ENCODE results near the gene CELF4.

The CELF4 gene

GRCh38 chr18:37222354-37222998 is 343.1 kb downstream of the CELF4 start:
- Mint-ChIP-seq H3K36me3 (ENCODE audit: low read depth) (peaks cover 9% of the 10 kb centered on the region), H3K9me3 (no peaks in the 10 kb centered on the region), H3K27ac (no peak overlapping the region), H3K27me3 (no peaks in the 10 kb centered on the region), H3K4me3 (no peak overlapping the region), H3K4me1 (no peaks in the 10 kb centered on the region)
- ATAC-seq (no peak), DNase-seq (no peak)

GRCh38 chr18:37219257-37219656 is 346.3 kb downstream of the CELF4 start:
- ATAC-seq: no peak
- no peak overlapping the region for H3K4me3 Mint-ChIP-seq
- no peaks in the 10 kb centered on the region for H3K27me3 Mint-ChIP-seq
- DNase-seq: no peak
- peaks cover 9% of the 10 kb centered on the region for H3K9me3 Mint-ChIP-seq
- H3K4me1 Mint-ChIP-seq: no peaks in the 10 kb centered on the region
- peaks cover 8% of the 10 kb centered on the region for H3K36me3 Mint-ChIP-seq (ENCODE audit: low read depth)
- no peak overlapping the region for H3K27ac Mint-ChIP-seq

GRCh38 chr18:37218022-37218590 is 347.5 kb downstream of the CELF4 start:
- H3K4me3 Mint-ChIP-seq: no peak overlapping the region
- peaks cover 12% of the 10 kb centered on the region for H3K36me3 Mint-ChIP-seq (ENCODE audit: low read depth)
- DNase-seq: no peak

DNA sequence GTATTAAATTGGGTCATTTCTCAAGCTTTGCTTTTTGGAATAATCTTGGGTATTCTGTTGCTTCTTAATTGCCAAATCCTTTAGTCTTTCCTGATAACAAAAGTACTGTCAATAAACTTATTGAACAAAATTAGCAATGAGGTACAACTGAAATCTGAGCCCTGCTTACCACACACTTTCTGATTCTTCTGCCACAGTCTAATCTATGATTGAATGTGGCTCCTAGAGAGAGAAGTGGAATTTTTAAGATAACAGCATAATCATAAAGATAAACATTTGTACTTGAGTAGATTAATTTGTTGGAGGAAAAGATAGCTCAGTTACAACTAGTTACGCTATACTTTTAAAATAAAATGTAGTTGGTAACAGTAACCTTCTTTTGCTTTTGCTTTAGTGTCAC is 354.8 kb downstream of the CELF4 start:
- Mint-ChIP-seq H3K27ac (no peak overlapping the region), H3K27me3 (no peaks in the 10 kb centered on the region), H3K4me1 (no peaks in the 10 kb centered on the region), H3K9me3 (peaks cover 5% of the 10 kb centered on the region), H3K4me3 (no peak overlapping the region), H3K36me3 (ENCODE audit: low read depth) (peaks cover 4% of the 10 kb centered on the region)
- ATAC-seq (no peak), DNase-seq (no peak)

More at GRCh38 chr18:37218022-37218590, 347.5 kb downstream of the CELF4 start:
- Mint-ChIP-seq H3K4me1 (no peaks in the 10 kb centered on the region), H3K27ac (no peak overlapping the region), H3K27me3 (no peaks in the 10 kb centered on the region), H3K9me3 (peaks cover 12% of the 10 kb centered on the region)
- no peak for ATAC-seq

DNA sequence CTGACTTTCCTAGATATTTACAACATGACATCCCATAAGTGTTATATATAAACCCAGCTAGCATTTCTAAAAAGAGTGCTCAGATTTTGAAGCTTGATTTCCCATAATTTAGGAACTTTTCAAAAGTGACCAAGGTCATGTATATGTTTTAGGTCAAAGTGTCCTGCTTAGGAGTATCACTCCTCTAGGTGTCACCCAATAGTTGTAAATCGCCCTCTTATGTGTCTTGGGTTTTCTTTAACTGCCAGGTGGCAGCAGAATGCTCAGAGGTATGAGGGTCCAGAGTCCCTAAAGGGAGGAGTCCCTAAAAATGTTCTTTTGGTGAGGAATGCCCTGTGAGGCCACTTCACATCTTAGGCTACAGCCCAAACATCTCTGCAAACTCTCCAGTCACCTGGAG is 358.3 kb downstream of the CELF4 start:
- Mint-ChIP-seq H3K4me1 (no peaks in the 10 kb centered on the region), H3K27ac (no peak overlapping the region), H3K9me3 (peaks cover 5% of the 10 kb centered on the region), H3K36me3 (ENCODE audit: low read depth) (peaks cover 7% of the 10 kb centered on the region), H3K27me3 (no peaks in the 10 kb centered on the region), H3K4me3 (no peak overlapping the region)
- ATAC-seq (no peak), DNase-seq (no peak)

GRCh38 chr18:37199741-37200140 is 365.9 kb downstream of the CELF4 start:
- H3K27me3 Mint-ChIP-seq: no peaks in the 10 kb centered on the region
- DNase-seq (no peak), ATAC-seq (no peak)
- H3K9me3 Mint-ChIP-seq: peaks cover 28% of the 10 kb centered on the region
- H3K27ac Mint-ChIP-seq: no peak overlapping the region
- no peaks in the 10 kb centered on the region for H3K4me1 Mint-ChIP-seq
- H3K4me3 Mint-ChIP-seq: no peak overlapping the region
- H3K36me3 Mint-ChIP-seq (ENCODE audit: low read depth): peaks cover 35% of the 10 kb centered on the region

Measured in activated naive CD8-positive, alpha-beta T cell treated with anti-CD3 and anti-CD28 coated beads, Interleukin-2, amount 50 U/mL, for 24 hours (primary cell).